Endothelial cell of umbilical vein (primary cell): Measurements from ENCODE around the gene KLHL36. TPM values are rescaled to one million over a fixed set of nuclear protein-coding genes. Genes with fewer than 3 reads are reported as not detected.

Experiments used
- BruUV-seq: library from RNA; stranded (reverse); fragments of 400-500 nt; replicated peaks from 2 replicates; lab custom pipeline; 2021; lab: Mats Ljungman, UMichigan
- CTCF ChIA-PET: fragments of 300-600, 350-600 bp; sonication (Branson Sonifier 250); formaldehyde crosslinking; loops from one replicate; lab custom pipeline; 2021; ENCODE audit warnings: antibody characterized with exemption, inconsistent platforms; lab: Charles Lee
- POLR2A ChIA-PET: fragments of 300-600, 350-600 bp; sonication (Branson Sonifier 250); formaldehyde crosslinking; loops from one replicate; lab custom pipeline; 2021; ENCODE audit warnings: antibody characterized with exemption, inconsistent platforms; lab: Charles Lee
- DNase-seq: peaks from one replicate; pipeline ENCODE4 v3.0.0-alpha.2; 2011; ENCODE audit warnings: low read depth, low spot score
- FAIRE-seq: peaks from 2 replicates; lab custom pipeline; 2011; peaks lifted over from hg19 to GRCh38; lab: Jason Lieb, UNC
- H2AFZ ChIP-seq: 2 replicates; pipeline ENCODE4 v1.6.0; 2012; ENCODE audit warnings: low read depth, low read length, control low read depth, inconsistent platforms
- H3K27ac ChIP-seq: 2 replicates; pipeline ENCODE4 v1.5.1; 2011; ENCODE audit warnings: low read depth, mild to moderate bottlenecking, control low read depth, low read length, moderate library complexity; ENCODE audit not compliant: insufficient read depth
- H3K27me3 ChIP-seq, 2 experiments: 2 replicates each; pipeline versions ENCODE4 v1.6.0 to v1.6.1; 2011; ENCODE audit warnings: low read length in 2 of 2, mixed read lengths in 1 of 2; ENCODE audit not compliant: control insufficient read depth in 2 of 2, insufficient read depth in 2 of 2
- H3K36me3 ChIP-seq, 2 experiments: 2 replicates in 1 of 2; 3 replicates in 1 of 2; pipeline ENCODE4 v1.5.1; 2011; ENCODE audit warnings: low read length in 2 of 2, mild to moderate bottlenecking in 1 of 2, moderate library complexity in 1 of 2; ENCODE audit not compliant: control insufficient read depth in 2 of 2, insufficient read depth in 2 of 2; ENCODE audit errors: extremely low read depth in 1 of 2
- H3K4me1 ChIP-seq: 3 replicates; pipeline ENCODE4 v1.5.1; 2011; ENCODE audit warnings: mild to moderate bottlenecking, low read length; ENCODE audit not compliant: control insufficient read depth, insufficient read depth; ENCODE audit errors: extremely low read depth
- H3K4me2 ChIP-seq: 2 replicates; pipeline ENCODE4 v1.6.1; 2011; ENCODE audit warnings: low read length, control low read depth, mixed read lengths; ENCODE audit not compliant: insufficient read depth
- H3K4me3 ChIP-seq, 3 experiments: fragments of 200-600 bp in 1 of 3; sonication (generic), shearing (Covaris generic) in 1 of 3; replicated peaks in 1 of 3; 2 replicates each; pipeline ENCODE4 v1.5.1; 2011 to 2016; ENCODE audit warnings: control low read depth in 3 of 3, low read length in 3 of 3, mild to moderate bottlenecking in 2 of 3, inconsistent platforms in 1 of 3, low read depth in 1 of 3, moderate library complexity in 1 of 3; ENCODE audit not compliant: insufficient read depth in 1 of 3
- H3K79me2 ChIP-seq: 2 replicates; pipeline ENCODE4 v1.6.0; 2012; ENCODE audit warnings: low read length, inconsistent platforms; ENCODE audit not compliant: control insufficient read depth, insufficient read depth
- H3K9ac ChIP-seq: replicated peaks from 2 replicates; pipeline ENCODE3; 2011; ENCODE audit warnings: low read length, control low read depth; ENCODE audit not compliant: insufficient read depth; ENCODE audit errors: extremely low read depth
- H3K9me1 ChIP-seq: replicated peaks from 3 replicates; pipeline ENCODE4 v1.6.0; 2011; ENCODE audit warnings: mild to moderate bottlenecking, low read length; ENCODE audit not compliant: control insufficient read depth, insufficient read depth; ENCODE audit errors: extremely low read depth
- H3K9me3 ChIP-seq: replicated peaks from 2 replicates; pipeline ENCODE4 v1.5.1; 2012; ENCODE audit warnings: low read length, inconsistent platforms; ENCODE audit not compliant: control insufficient read depth, insufficient read depth
- H4K20me1 ChIP-seq: replicated peaks from 2 replicates; pipeline ENCODE3; 2011; ENCODE audit warnings: mild to moderate bottlenecking, low read length; ENCODE audit not compliant: control insufficient read depth, insufficient read depth; ENCODE audit errors: extremely low read depth
- CTCF ChIP-seq, 2 donors: IDR thresholded peaks; 1 replicate in 1 of 2; 2 replicates in 1 of 2; pipeline ENCODE4 v1.5.1; 2011; ENCODE audit warnings: low read length in 2 of 2, mild to moderate bottlenecking in 2 of 2, moderate library complexity in 2 of 2, control low read depth in 1 of 2, inconsistent platforms in 1 of 2, low read depth in 1 of 2; ENCODE audit not compliant: insufficient read depth in 1 of 2; ENCODE audit errors: extremely low read depth in 1 of 2
- EZH2 ChIP-seq: IDR thresholded peaks from 2 replicates; pipeline ENCODE4 v1.6.1; 2012; ENCODE audit warnings: borderline replicate concordance, low read depth, mild to moderate bottlenecking, moderate library complexity, low read length, inconsistent platforms; ENCODE audit not compliant: severe bottlenecking
- FOS ChIP-seq: IDR thresholded peaks from 2 replicates; pipeline ENCODE4 v1.6.1; 2011; ENCODE audit warnings: mild to moderate bottlenecking, low read length, moderate library complexity, borderline replicate concordance; ENCODE audit not compliant: insufficient read depth
- GATA2 ChIP-seq: IDR thresholded peaks from 2 replicates; pipeline ENCODE4 v1.7.0; 2011; ENCODE audit warnings: low read depth, mild to moderate bottlenecking, moderate library complexity, mixed read lengths, low read length; ENCODE audit not compliant: insufficient read length, insufficient read depth
- JUN ChIP-seq: IDR thresholded peaks from 2 replicates; pipeline ENCODE4 v1.6.1; 2011; ENCODE audit warnings: borderline replicate concordance, low read depth; ENCODE audit not compliant: insufficient read length, insufficient read depth
- MAX ChIP-seq: IDR thresholded peaks from 2 replicates; pipeline ENCODE4 v1.6.1; 2011; ENCODE audit not compliant: insufficient read depth, insufficient read length
- MYC ChIP-seq: IDR thresholded peaks from one replicate; pipeline ENCODE4 v1.6.1; 2011; ENCODE audit warnings: mild to moderate bottlenecking, low read depth, low read length
- POLR2A ChIP-seq: IDR thresholded peaks from 2 replicates; pipeline ENCODE4 v1.6.1; 2012; ENCODE audit warnings: low read depth, mild to moderate bottlenecking, control low read depth, low read length
- POLR2AphosphoS5 ChIP-seq: IDR thresholded peaks from 2 replicates; pipeline ENCODE4 v1.6.1; 2012; ENCODE audit warnings: low read depth, mild to moderate bottlenecking, control low read depth, low read length, moderate library complexity; ENCODE audit not compliant: insufficient read depth
- dilution Hi-C: fragments of 300-500 bp; cut with MboI; formaldehyde crosslinking; loops from one replicate; pipeline ENCODE4 v1.15.0; 2019; ENCODE audit warnings: low sequenced_read_pairs; ENCODE audit not compliant: extremely low pct_ligation_motif_present
- intact Hi-C: fragments of 100-400 bp; cut with micrococcal nuclease; formaldehyde crosslinking; loops from one replicate; pipeline ENCODE4 v1.10.0; 2022
- polyA plus RNA-seq, 4 experiments: library from polyadenylated mRNA; depleted of rRNA in 3 of 4; stranded (reverse) in 3 of 4; unstranded in 1 of 4; fragments of >200 nt; gene quantifications; 2 replicates each; pipeline versions ENCODE4 v1.2.1 to v1.2.3, GENCODE V29; 2011 to 2012; ENCODE audit warnings: missing spikeins in 1 of 4
- total RNA-seq: library from RNA; stranded (reverse); gene quantifications from 2 replicates; pipeline ENCODE4 v1.2.3, GENCODE V29; 2021

KLHL36 gene
- total and polyA plus RNA-seq, 2 donors (not counting 3 experiments of a cell fraction or from before 2014, with no cell fraction given), result 31.3 to 38.8 TPM

GRCh38 chr16:84617791-84618580 is 30.3 kb upstream of the KLHL36 start, which contains the start of gene COTL1:
Gene COTL1 (minus strand): TSS chr16:84618078. CDS start chr16:84617914, 164 bp downstream.
- peak within 1 kb of the TSS; percentile 97 for H3K4me2 ChIP-seq
- intact Hi-C loops, result loop anchor here (1.0 to 2.0 kb wide), 5 partner anchors 15 to 107 kb away; no protein-coding TSS in a partner anchor
- no peaks in the 10 kb centered on the region for H3K9me1 ChIP-seq
- FAIRE-seq, result peak; percentile 93
- H3K36me3 ChIP-seq, result peaks cover 0 to 2% of the 10 kb centered on the region in 2 experiments
- H3K9ac ChIP-seq, result peak within 1 kb of the TSS; percentile 73
- BruUV-seq, result no TSS peak
- peaks cover 31% of the 10 kb centered on the region for H3K4me1 ChIP-seq
- peak; percentile 93 for DNase-seq
- peaks cover 46% of the 10 kb centered on the region for H3K79me2 ChIP-seq
- H3K4me3 ChIP-seq, result peak within 1 kb of the TSS; percentile 81 to 94 (median 84)
- dilution Hi-C loops, result loop anchor here (25.0 kb wide), 1 partner anchor 106 kb away; the partner anchor contains the start of gene MEAK7
- peak within 1 kb of the TSS; percentile 57 for H3K27ac ChIP-seq
- ChIA-PET POLR2A (interaction anchor here (0.6 to 1.6 kb wide), 3 partner anchors 85 to 98 kb away, joined by 3 to 14 read pairs (median 4); no protein-coding TSS in a partner anchor), CTCF (interaction anchor here (0.7 to 7.3 kb wide), 8 partner anchors 15 to 353 kb away, joined by 3 to 74 read pairs (median 3); partner anchors contain the start of gene MEAK7)
- TF ChIP-seq MAX, result no peak
- TF ChIP-seq JUN, result no peak
- TF ChIP-seq GATA2, result no peak
- no peak for TF ChIP-seq FOS
- no peak for TF ChIP-seq EZH2
- peak; percentile 95 for TF ChIP-seq POLR2AphosphoS5
- no peak for TF ChIP-seq MYC
- TF ChIP-seq CTCF (IDR thresholded peaks at IDR 0.05; ENCODE audit: extremely low read depth in 1 of 2, insufficient read depth in 1 of 2, low read depth in 1 of 2, low read length in 2 of 2), result no peak
- TF ChIP-seq POLR2A, result peak; percentile 93
- H4K20me1 ChIP-seq, result no peaks in the 10 kb centered on the region
- H3K9me3 ChIP-seq, result no peaks in the 10 kb centered on the region
- H2AFZ ChIP-seq, result peak within 1 kb of the TSS; percentile 50
- H3K27me3 ChIP-seq, result no peaks in the 10 kb centered on the region
